Astrocyte of the spinal cord (primary cell): ENCODE results near the gene ABITRAM.

ENCODE experiments used
- DNase-seq: peaks from one replicate; pipeline ENCODE4 v3.0.0; 2011; ENCODE audit warnings: low read depth, low spot score
- H3K4me3 ChIP-seq: 2 replicates; pipeline ENCODE4 v1.5.1; 2011; ENCODE audit warnings: low read depth, mild to moderate bottlenecking, low read length, moderate library complexity
- in situ Hi-C: cut with HindIII; loops from 2 replicates; pipeline ENCODE4 v1.10.0; 2017; ENCODE audit warnings: low sequenced_read_pairs
- TF ChIP-seq, protein P1 (sequence below): IDR thresholded peaks from 2 replicates; pipeline ENCODE4 v1.5.1; 2012; ENCODE audit warnings: low read depth, mild to moderate bottlenecking, low read length, inconsistent platforms

Gene ABITRAM

DNA sequence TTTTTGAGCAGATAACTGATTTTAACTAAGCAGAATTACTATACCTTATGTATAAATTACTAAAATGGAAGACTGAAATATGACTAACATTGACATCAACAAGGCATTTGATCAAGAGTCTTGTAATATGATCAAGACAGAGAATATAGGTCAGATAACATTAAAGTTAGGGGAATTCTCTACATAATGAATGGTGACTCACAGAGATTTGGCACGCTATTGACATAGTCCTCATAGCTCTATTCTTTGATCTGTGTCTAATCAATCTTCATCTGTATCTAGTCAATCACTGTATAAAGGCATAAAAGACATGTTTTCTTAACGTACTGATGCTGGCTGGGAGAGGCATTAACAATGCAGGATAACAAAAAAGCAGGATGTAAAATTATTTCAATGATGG, 17.4 kb downstream of the ABITRAM start:
- no peak overlapping the region for H3K4me3 ChIP-seq
- in situ Hi-C loops, result no loop called here
- TF ChIP-seq, protein P1, sequence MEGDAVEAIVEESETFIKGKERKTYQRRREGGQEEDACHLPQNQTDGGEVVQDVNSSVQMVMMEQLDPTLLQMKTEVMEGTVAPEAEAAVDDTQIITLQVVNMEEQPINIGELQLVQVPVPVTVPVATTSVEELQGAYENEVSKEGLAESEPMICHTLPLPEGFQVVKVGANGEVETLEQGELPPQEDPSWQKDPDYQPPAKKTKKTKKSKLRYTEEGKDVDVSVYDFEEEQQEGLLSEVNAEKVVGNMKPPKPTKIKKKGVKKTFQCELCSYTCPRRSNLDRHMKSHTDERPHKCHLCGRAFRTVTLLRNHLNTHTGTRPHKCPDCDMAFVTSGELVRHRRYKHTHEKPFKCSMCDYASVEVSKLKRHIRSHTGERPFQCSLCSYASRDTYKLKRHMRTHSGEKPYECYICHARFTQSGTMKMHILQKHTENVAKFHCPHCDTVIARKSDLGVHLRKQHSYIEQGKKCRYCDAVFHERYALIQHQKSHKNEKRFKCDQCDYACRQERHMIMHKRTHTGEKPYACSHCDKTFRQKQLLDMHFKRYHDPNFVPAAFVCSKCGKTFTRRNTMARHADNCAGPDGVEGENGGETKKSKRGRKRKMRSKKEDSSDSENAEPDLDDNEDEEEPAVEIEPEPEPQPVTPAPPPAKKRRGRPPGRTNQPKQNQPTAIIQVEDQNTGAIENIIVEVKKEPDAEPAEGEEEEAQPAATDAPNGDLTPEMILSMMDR, result no peak
- no peak for DNase-seq

DNA sequence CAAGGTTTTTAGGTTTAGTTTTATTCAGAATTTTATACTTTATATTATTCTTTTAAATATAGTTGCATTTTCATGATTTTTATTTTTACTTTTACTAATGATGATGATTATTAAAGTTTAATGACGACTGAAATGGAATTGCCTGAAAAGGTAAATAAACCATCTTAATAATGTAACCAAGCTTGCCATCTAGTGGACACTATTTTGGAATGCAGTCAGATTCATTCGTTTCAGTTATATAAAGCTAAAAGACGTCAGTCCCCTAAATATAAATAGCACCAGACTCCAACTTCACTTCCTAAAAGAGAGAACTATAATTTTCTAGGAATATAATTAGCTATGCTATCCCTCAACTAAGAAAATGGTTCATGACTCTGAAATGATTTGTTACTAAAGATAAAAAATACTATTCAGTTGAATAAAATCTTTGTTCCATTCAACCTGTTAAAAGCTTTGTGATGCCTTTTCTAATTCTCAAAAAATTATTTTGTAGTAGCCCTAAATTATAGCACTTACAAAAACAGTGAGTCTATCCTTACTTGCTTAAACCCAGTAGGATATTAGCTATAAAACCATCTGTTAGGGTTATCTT, 19.9 kb downstream of the ABITRAM start:
- TF ChIP-seq, protein P1, result peak; percentile 63
- in situ Hi-C loops, result no loop called here
- H3K4me3 ChIP-seq, result no peak overlapping the region
- DNase-seq, result peak; percentile 70

DNA sequence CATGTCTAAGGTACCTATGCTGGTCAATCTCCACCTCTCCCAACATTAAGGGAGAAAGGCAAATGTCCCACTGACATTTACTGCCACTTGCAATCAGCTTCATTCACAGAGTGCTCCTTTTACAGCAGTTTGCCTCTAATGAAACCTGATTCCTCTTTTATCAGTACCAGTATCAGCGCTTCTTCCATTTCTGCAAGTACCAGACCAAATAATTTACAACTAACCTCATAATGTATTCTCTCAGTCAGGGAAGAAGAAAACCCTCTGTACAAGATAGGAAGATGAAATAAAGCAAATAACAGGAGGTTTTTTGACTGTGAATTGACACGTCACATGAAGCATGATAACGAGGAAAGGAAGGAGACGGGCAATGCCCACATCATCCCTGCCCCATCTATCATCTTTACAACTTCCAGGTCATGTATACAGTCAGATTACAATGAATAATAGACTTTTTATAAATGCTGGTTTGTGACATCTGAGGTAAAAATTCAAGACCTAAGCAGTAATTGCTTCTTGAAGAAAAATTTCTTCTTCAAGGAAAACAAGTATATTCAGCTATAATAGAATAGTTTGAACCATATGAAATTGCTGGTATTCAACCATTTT, 21.9 kb downstream of the ABITRAM start:
- in situ Hi-C loops, result no loop called here
- DNase-seq, result no peak
- no peak overlapping the region for H3K4me3 ChIP-seq
- TF ChIP-seq, protein P1, result no peak

DNA sequence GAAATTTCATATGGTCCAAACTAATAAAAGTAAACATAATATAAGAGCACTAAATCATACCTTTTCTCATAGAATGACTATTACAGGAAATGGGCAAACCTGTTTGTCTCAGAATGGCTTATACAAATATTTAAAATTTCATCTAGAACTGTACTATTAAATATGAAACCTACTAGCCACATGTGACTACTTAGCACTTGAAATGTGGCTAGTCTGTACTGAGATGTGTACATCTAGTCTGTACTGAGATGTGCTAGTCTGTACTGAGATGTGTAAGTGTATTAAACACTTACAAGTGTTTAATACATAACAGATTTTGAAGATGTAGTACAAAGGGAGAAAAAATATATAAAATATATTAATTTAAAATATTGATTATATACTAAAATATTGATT, 22.4 kb downstream of the ABITRAM start:
- in situ Hi-C loops, result no loop called here
- TF ChIP-seq, protein P1, result no peak
- no peak overlapping the region for H3K4me3 ChIP-seq
- DNase-seq, result no peak

DNA sequence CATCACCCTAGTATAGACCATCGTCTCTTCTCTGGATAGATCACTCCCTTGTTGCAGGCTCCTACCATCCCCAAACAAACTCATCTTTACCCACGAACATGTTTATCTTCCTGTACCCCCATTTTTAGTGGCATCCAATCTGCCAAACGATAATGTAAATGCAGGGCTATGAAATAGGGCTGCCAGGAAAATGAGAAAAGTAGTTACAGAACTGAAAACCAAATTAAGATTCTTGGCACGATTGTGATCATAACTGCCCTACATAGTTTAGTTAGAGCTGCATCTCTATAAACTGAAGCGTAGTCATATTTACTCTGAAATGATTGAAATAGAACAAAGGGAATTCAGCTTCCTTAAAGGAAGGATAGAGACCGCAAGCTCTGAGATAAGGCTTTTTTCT, 26.1 kb downstream of the ABITRAM start:
- TF ChIP-seq, protein P1, result no peak
- no peak overlapping the region for H3K4me3 ChIP-seq
- in situ Hi-C loops, result no loop called here
- DNase-seq, result no peak

DNA sequence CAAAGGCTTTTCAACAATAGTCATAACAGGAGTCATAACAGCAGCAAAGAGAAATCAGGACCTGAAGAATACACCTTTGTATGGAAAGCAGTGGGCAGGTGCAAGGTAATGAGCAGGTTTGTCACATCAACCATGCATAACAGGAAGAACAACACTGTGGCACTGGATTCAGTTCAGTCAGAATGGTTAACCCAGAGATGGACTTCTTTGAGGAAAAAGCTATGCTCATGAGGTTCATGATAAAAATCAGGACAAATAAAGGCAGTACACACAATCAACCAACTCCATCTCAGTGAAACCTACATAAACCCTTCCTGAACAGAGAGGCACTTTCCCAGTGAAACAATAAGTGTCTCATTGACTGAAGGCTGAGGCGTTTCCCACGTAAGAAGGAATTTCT, 27.0 kb downstream of the ABITRAM start:
- DNase-seq, result no peak
- TF ChIP-seq, protein P1, result no peak
- no peak overlapping the region for H3K4me3 ChIP-seq
- in situ Hi-C loops, result no loop called here
